Uterus (tissue), 4 donors: Measurements from ENCODE around the gene GAA. TPM values are rescaled to one million over a fixed set of nuclear protein-coding genes. Genes with fewer than 3 reads are reported as not detected.
A peak's percentile ranks its signal among the peaks of the same experiment; 100 is the strongest.

Experiments
- DNase-seq, 2 donors: peaks; one replicate each; pipeline ENCODE4 v3.0.0-alpha.2; 2019 to 2020
- H3K27ac ChIP-seq, 2 donors: fragments of 200-600 bp; sonication (generic); 1 replicate in 1 of 2; 2 replicates in 1 of 2; pipeline ENCODE4 v1.5.1; 2016 to 2018
- H3K27me3 ChIP-seq, 2 donors: fragments of 200-600 bp; sonication (generic); one replicate each; pipeline ENCODE4 v1.5.1; 2018 to 2019; ENCODE audit warnings: control low read depth in 1 of 2
- H3K36me3 ChIP-seq, 2 donors: fragments of 200-600 bp; sonication (generic); one replicate each; pipeline ENCODE4 v1.5.1; 2019; ENCODE audit warnings: control low read depth in 1 of 2
- H3K4me1 ChIP-seq, 2 donors: fragments of 200-600 bp; sonication (generic); one replicate each; pipeline ENCODE4 v1.5.1; 2018 to 2019; ENCODE audit warnings: control low read depth in 1 of 2
- H3K4me3 ChIP-seq, 2 donors: fragments of 200-600 bp; sonication (generic); 1 replicate in 1 of 2; 2 replicates in 1 of 2; pipeline ENCODE4 v1.5.1; 2018 to 2019; ENCODE audit warnings: mild to moderate bottlenecking in 1 of 2
- H3K9me3 ChIP-seq, 2 donors: fragments of 200-600 bp; sonication (generic); one replicate each; pipeline ENCODE4 v1.5.1; 2019; ENCODE audit warnings: control low read depth in 1 of 2
- POLR2A ChIP-seq, 2 donors: fragments of 450-650 bp; IDR thresholded peaks; one replicate each; pipeline ENCODE4 v1.6.1; 2016; ENCODE audit warnings: antibody characterized with exemption in 2 of 2, mild to moderate bottlenecking in 1 of 2, moderate library complexity in 1 of 2
- intact Hi-C: fragments of 100-400 bp; cut with DNase I; formaldehyde crosslinking; loops from one replicate; pipeline ENCODE4 v1.15.1; 2023; ENCODE audit warnings: low total_unique reads
- total RNA-seq, 4 donors: library from RNA; depleted of rRNA in 3 of 4; stranded (reverse); fragments of >200 nt in 3 of 4; gene quantifications; one replicate each; pipeline versions ENCODE4 v1.1.0 to v1.2.4, GENCODE V29; 2014 to 2023
- TF ChIP-seq, protein P1 (sequence below), 4 experiments: fragments of 200-600 bp in 2 of 4; fragments of 450-650 bp in 2 of 4; sonication (generic) in 2 of 4; IDR thresholded peaks; one replicate each; pipeline ENCODE4 v1.5.1; 2016 to 2019; ENCODE audit warnings: antibody characterized with exemption in 4 of 4, mild to moderate bottlenecking in 2 of 4, moderate library complexity in 1 of 4
- donor health status: DM: yes; HTN: yes; CAD: no.

Gene GAA
- total RNA-seq, 4 donors from 2014 or later = 23.1 to 48.3 (median 35.6) TPM

DNA sequence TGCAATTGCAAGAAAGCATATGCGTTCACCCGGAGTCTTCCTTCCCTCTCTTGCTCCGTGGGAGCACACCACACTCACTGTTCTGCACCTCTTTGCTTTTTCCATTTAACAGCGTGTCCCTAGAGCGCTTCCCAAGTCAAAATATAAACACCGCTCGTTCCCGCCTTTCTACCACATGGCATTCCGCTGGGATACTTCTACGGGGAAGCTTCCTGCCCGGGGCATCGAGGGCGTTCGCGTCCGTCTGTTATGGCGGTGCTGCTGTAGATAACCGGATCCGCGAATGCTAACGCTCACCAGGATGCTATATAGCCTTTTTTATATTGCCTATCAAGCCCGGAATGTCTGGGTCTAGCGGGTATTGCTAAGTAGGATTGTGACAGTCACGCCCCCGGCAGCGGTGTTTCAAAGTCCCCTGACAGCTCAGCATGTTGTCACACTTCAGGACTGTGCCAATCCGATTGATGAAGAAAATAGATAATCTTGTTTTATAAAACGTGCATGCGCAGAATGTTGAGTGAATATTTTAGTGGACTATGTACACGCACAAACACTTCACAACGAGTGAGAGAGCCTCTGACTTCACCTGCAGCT is 33.9 kb upstream of the GAA start:
- Histone ChIP-seq H3K9me3 (no peaks in the 10 kb centered on the region), H3K27ac (no peak overlapping the region), H3K36me3 (no peaks in the 10 kb centered on the region), H3K4me1 (peaks cover 4% of the 10 kb centered on the region in 2 donors), H3K27me3 (no peaks in the 10 kb centered on the region), H3K4me3 (no peak overlapping the region)
- TF ChIP-seq POLR2A (IDR thresholded peaks at IDR 0.05) = no peak
- TF ChIP-seq, protein P1, sequence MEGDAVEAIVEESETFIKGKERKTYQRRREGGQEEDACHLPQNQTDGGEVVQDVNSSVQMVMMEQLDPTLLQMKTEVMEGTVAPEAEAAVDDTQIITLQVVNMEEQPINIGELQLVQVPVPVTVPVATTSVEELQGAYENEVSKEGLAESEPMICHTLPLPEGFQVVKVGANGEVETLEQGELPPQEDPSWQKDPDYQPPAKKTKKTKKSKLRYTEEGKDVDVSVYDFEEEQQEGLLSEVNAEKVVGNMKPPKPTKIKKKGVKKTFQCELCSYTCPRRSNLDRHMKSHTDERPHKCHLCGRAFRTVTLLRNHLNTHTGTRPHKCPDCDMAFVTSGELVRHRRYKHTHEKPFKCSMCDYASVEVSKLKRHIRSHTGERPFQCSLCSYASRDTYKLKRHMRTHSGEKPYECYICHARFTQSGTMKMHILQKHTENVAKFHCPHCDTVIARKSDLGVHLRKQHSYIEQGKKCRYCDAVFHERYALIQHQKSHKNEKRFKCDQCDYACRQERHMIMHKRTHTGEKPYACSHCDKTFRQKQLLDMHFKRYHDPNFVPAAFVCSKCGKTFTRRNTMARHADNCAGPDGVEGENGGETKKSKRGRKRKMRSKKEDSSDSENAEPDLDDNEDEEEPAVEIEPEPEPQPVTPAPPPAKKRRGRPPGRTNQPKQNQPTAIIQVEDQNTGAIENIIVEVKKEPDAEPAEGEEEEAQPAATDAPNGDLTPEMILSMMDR (IDR thresholded peaks at IDR 0.05) = no peak
- no peak for DNase-seq
- intact Hi-C loops = loop anchor here (10.0 kb wide), 1 partner anchor 63 kb away; no protein-coding TSS in a partner anchor

DNA sequence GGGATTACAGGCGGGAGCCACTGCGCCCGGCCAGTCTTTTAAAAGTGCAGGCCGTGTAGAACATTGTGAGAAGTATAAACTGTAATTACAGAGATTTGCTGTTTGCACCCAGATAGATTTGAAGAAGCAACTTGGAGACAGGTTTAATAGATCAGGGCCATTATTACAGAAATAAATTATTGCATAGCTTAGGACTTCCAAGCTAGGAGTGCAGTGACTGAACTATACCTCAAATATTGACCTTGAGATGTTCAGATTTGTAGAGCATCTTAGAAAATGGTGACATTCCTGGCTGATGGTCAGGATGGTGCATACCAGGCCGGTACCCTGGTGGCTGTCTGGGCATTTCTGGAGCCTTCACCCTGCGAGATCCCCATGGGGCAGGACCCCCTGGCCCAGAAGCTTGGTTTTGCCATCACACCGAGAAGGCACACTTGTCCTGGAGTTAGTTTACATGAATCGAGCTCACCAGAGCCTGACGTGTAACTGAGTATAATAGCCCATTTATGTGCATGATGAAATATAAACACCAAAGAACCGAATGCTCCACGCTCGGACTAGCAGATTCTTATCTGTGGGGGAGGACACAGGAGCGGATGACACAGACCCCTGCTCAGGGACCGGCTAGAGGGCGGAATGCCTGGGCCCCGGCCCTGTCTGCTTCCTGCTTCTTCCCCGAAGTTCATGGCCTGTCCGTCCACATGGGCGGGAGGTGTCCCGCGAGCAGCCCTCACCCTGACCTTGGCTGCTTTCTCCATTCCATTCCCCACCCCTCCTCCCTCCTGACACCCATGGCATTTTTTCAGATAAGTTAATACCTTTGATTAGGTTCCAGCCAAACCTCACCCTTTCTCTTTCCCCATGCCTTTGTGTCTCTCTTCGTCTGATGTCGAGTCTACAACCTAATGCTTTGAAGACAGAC is 32.8 kb upstream of the GAA start:
- peaks cover 4% of the 10 kb centered on the region in 2 donors for H3K4me1 ChIP-seq
- intact Hi-C loops = loop anchor here (10.0 kb wide), 1 partner anchor 64 kb away; no protein-coding TSS in a partner anchor
- no peak overlapping the region for H3K4me3 ChIP-seq

DNA sequence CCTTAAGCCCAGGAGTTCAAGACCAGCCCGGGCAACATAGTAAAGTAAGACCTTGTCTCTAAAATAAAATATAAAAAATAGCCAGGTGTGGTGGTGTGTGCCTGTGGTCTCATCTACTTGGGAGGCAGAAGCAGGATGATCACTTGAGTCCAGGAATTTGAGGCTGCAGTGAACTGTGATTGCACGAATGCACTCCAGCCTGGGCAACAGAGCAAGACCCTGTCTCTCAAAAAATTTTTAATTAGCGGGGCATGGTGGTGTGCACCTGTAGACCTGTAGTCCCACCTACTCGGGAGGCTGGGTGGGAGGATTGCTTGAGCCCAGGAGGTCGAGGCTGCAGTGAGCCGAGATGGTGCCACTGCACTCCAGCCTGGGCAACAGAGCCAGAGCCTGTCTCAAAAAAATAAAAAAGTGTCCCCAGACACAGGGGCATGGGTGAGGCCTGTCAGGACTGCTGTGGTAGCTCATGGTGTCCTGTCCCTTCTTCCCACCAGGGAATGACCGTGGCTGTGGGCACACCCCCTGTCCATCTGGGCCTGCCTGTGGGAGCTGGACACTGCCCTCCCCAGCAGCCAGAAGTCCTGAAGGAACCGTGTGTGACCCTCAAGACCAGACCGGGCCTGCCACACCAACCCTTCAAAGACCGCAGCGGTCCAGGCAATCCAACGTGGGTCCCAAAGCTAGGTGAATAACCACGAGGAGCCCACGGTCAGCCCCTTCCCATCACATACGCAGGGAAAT is 30.8 kb upstream of the GAA start:
- TF ChIP-seq POLR2A (IDR thresholded peaks at IDR 0.05) = no peak
- TF ChIP-seq, protein P1 (IDR thresholded peaks at IDR 0.05) = no peak
- intact Hi-C loops = no loop called here

More for the DNA sequence above, 32.8 kb upstream of the GAA start:
- H3K27me3 ChIP-seq = no peaks in the 10 kb centered on the region
- TF ChIP-seq, protein P1 (IDR thresholded peaks at IDR 0.05) = no peak
- TF ChIP-seq POLR2A (IDR thresholded peaks at IDR 0.05) = no peak
- H3K9me3 ChIP-seq = no peaks in the 10 kb centered on the region
- DNase-seq = peak; percentile 79 to 82
- peak overlapping the region; percentile 88 to 90 for H3K27ac ChIP-seq
- no peaks in the 10 kb centered on the region for H3K36me3 ChIP-seq

DNA sequence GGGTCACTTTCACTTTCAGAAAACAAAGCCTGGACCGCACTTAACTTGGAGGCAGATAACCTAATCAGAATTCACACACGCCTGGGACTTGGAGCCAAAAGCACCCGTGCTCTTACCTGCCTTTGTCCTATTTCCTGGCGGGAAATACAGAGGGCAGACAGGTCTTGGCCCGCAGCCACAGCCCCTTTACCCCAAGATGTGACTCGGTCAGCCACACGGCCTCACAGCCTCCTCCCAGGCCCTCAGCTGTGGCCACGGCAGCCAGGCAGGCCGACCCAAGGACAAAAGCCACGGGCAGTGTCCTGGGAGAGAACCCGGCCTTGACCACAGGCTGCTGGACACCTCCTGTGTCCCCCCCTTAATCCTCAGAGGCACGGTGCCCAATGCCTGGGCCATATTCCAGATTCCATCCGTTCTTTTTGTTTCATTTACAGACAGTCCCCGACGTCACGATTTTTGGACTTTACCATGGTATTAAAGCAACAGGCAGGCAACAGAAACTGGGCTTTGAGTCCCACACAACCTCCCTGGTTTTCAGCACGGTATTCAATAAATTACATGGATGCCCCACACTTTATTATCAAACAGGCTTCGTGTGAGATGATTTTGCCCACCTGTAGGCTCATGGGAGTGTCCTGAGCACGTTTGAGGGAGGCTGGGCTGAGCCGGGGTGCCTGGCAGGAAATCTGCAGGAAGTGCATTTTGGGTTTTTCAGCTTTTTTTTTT is 30.1 kb upstream of the GAA start:
- no peaks in the 10 kb centered on the region for H3K9me3 ChIP-seq
- peak; percentile 77 to 78 for DNase-seq
- H3K27ac ChIP-seq = peak overlapping the region; percentile 88 to 90
- peaks cover 4% of the 10 kb centered on the region in 2 donors for H3K4me1 ChIP-seq
- intact Hi-C loops = no loop called here
- H3K36me3 ChIP-seq = no peaks in the 10 kb centered on the region
- peak overlapping the region; percentile 28 to 42 for H3K4me3 ChIP-seq
- TF ChIP-seq POLR2A (IDR thresholded peaks at IDR 0.05) = peak in 1 of 2 donors; percentile 2
- TF ChIP-seq, protein P1 (IDR thresholded peaks at IDR 0.05) = no peak
- H3K27me3 ChIP-seq = no peaks in the 10 kb centered on the region

More for the DNA sequence above, 30.8 kb upstream of the GAA start:
- no peaks in the 10 kb centered on the region for H3K27me3 ChIP-seq
- peak in 1 of 2 donors; percentile 37 for DNase-seq
- no peaks in the 10 kb centered on the region for H3K9me3 ChIP-seq
- H3K27ac ChIP-seq = peak overlapping the region; percentile 88 to 90
- no peaks in the 10 kb centered on the region for H3K36me3 ChIP-seq
- peak overlapping the region; percentile 28 to 42 for H3K4me3 ChIP-seq
- H3K4me1 ChIP-seq = peaks cover 4% of the 10 kb centered on the region in 2 donors
